ENCODE data around the gene NANOS2.
"Not testable (repeated sequence)": the region's sequence is repeated elsewhere in the genome, so short reads cannot be mapped to it uniquely, and the experiment has no call there.

NANOS2 gene

GRCh38 chr19:45899919-45900589, 14.5 kb downstream of the NANOS2 start:
- intact Hi-C loops (cut with DNase I), result loop anchor here (5.0 to 10.0 kb wide), 3 partner anchors 55 to 175 kb away; no protein-coding TSS in a partner anchor
- DNase-seq, result peak in 1 of 10 donors; percentile 3

- intact Hi-C loops (cut with DNase I), result no loop called here
- no peak for DNase-seq
These were observed 15.3 kb downstream of the NANOS2 start for GRCh38 chr19:45899253-45899652.

GRCh38 chr19:45897261-45897812, 17.2 kb downstream of the NANOS2 start:
- intact Hi-C loops (cut with DNase I), result no loop called here
- DNase-seq, result no peak

GRCh38 chr19:45895983-45896599, 18.5 kb downstream of the NANOS2 start:
- intact Hi-C loops (cut with DNase I); DNase-seq: not testable (repeated sequence)

- intact Hi-C loops (cut with DNase I), result no loop called here
- no peak for DNase-seq
These were observed 19.0 kb downstream of the NANOS2 start for GRCh38 chr19:45895519-45895972.

- intact Hi-C loops (cut with DNase I), result no loop called here
- DNase-seq, result no peak
These were observed 23.7 kb downstream of the NANOS2 start for GRCh38 chr19:45890877-45891276.

- intact Hi-C loops (cut with DNase I), result no loop called here
These were observed 25.2 kb downstream of the NANOS2 start for GRCh38 chr19:45889210-45889885.

GRCh38 chr19:45887200-45887710, 27.3 kb downstream of the NANOS2 start:
- intact Hi-C loops (cut with DNase I), result loop anchor here (2.0 kb wide), 3 partner anchors 16 to 130 kb away; partner anchors contain the start of genes MYPOP and SYMPK
- DNase-seq, result no peak

More at GRCh38 chr19:45889210-45889885, 25.2 kb downstream of the NANOS2 start:
- no peak for DNase-seq

GRCh38 chr19:45886427-45887199, 28.0 kb downstream of the NANOS2 start:
- intact Hi-C loops (cut with DNase I), result loop anchor here (2.0 kb wide), 3 partner anchors 16 to 130 kb away; partner anchors contain the start of genes MYPOP and SYMPK
- DNase-seq, result peak; percentile 86 to 98 (median 90)

GRCh38 chr19:45885556-45886426, 28.8 kb downstream of the NANOS2 start, which contains the start of gene IRF2BP1:
Gene IRF2BP1 (minus strand): TSS chr19:45886141. CDS start chr19:45885774, 367 bp downstream.
- DNase-seq, result peak; percentile 87 to 99 (median 92)
- intact Hi-C loops (cut with DNase I), result loop anchor here (2.0 kb wide), 3 partner anchors 17 to 131 kb away; partner anchors contain the start of genes MYPOP and SYMPK

GRCh38 chr19:45884682-45885555, 29.7 kb downstream of the NANOS2 start:
- intact Hi-C loops (cut with DNase I), result no loop called here
- DNase-seq, result no peak

- intact Hi-C loops (cut with DNase I), result no loop called here
- peak in 1 of 10 donors; percentile 87 for DNase-seq
These were observed 30.5 kb downstream of the NANOS2 start for GRCh38 chr19:45883881-45884681.

GRCh38 chr19:45883586-45883880, 31.0 kb downstream of the NANOS2 start:
- intact Hi-C loops (cut with DNase I), result no loop called here

GRCh38 chr19:45882652-45883585, 31.7 kb downstream of the NANOS2 start:
- intact Hi-C loops (cut with DNase I), result no loop called here
- DNase-seq, result peak; percentile 26 to 96 (median 66)

More at GRCh38 chr19:45883586-45883880, 31.0 kb downstream of the NANOS2 start:
- DNase-seq, result no peak

GRCh38 chr19:45881909-45882528, 32.6 kb downstream of the NANOS2 start:
- no peak for DNase-seq
- intact Hi-C loops (cut with DNase I), result no loop called here
